Measurements from ENCODE around the gene RUVBL1.

- TF ChIP-seq CTCF (IDR thresholded peaks at IDR 0.05), result no peak
- no peak for TF ChIP-seq POLR2A (IDR thresholded peaks at IDR 0.05)
Observed at GRCh38 chr3:128082546-128082945, 41.1 kb downstream of the RUVBL1 start.

Data from uterus (tissue), 2 donors.